Ascending aorta (tissue), 2 donors: Measurements from ENCODE around the gene SNAPIN. TPM values are rescaled to one million over a fixed set of nuclear protein-coding genes. Genes with fewer than 3 reads are reported as not detected.

Experiments
- DNase-seq, 2 donors: peaks; one replicate each; pipeline ENCODE4 v3.0.0-alpha.2; 2019; ENCODE audit warnings: low spot score in 2 of 2
- H3K27ac ChIP-seq, 2 donors: fragments of 200-600 bp; sonication (generic); one replicate each; pipeline ENCODE4 v1.5.1; 2016 to 2017; ENCODE audit warnings: mild to moderate bottlenecking in 1 of 2
- H3K27me3 ChIP-seq: fragments of 200-600 bp; sonication (generic); one replicate; pipeline ENCODE4 v1.5.1; 2017
- H3K36me3 ChIP-seq, 2 donors: fragments of 200-600 bp; sonication (generic); one replicate each; pipeline ENCODE4 v1.5.1; 2016
- H3K4me1 ChIP-seq, 2 donors: fragments of 200-600 bp; sonication (generic); one replicate each; pipeline ENCODE4 v1.5.1; 2016 to 2017; ENCODE audit warnings: mild to moderate bottlenecking in 1 of 2
- H3K4me3 ChIP-seq, 2 donors: fragments of 200-600 bp; sonication (generic); one replicate each; pipeline ENCODE4 v1.5.1; 2016 to 2017; ENCODE audit warnings: mild to moderate bottlenecking in 1 of 2
- H3K9me3 ChIP-seq, 2 donors: fragments of 200-600 bp; sonication (generic); one replicate each; pipeline ENCODE4 v1.5.1; 2016
- intact Hi-C: fragments of 100-400 bp; cut with DNase I; formaldehyde crosslinking; loops from one replicate; pipeline ENCODE4 v1.15.1; 2023
- total RNA-seq: library from RNA; depleted of rRNA; stranded (reverse); fragments of >200 nt; gene quantifications from one replicate; pipeline ENCODE4 v1.1.0, GENCODE V29; 2016
- TF ChIP-seq, protein P1 (sequence below), 3 experiments: fragments of 200-600 bp in 2 of 3; fragments of 450-650 bp in 1 of 3; sonication (generic) in 2 of 3; IDR thresholded peaks; one replicate each; pipeline ENCODE4 v1.5.1; 2016 to 2019; ENCODE audit warnings: antibody characterized with exemption in 3 of 3, mild to moderate bottlenecking in 1 of 3, moderate library complexity in 1 of 3

Gene SNAPIN
- total RNA-seq, 1 donor from 2014 or later, result 61.0 TPM

GRCh38 chr1:153626904-153627714, 31.4 kb upstream of the SNAPIN start, which contains the start of gene S100A13:
Gene S100A13 (minus strand): TSS chr1:153627505. CDS start chr1:153626472, 1,033 bp downstream.
- Histone ChIP-seq H3K27ac (peak within 1 kb of the TSS; percentile 87 to 94), H3K4me1 (peaks cover 3 to 34% of the 10 kb centered on the region in 2 donors), H3K4me3 (peak within 1 kb of the TSS; percentile 66 to 69), H3K27me3 (no peaks in the 10 kb centered on the region), H3K9me3 (no peaks in the 10 kb centered on the region), H3K36me3 (peaks cover 0 to 4% of the 10 kb centered on the region in 2 donors)
- TF ChIP-seq, protein P1, sequence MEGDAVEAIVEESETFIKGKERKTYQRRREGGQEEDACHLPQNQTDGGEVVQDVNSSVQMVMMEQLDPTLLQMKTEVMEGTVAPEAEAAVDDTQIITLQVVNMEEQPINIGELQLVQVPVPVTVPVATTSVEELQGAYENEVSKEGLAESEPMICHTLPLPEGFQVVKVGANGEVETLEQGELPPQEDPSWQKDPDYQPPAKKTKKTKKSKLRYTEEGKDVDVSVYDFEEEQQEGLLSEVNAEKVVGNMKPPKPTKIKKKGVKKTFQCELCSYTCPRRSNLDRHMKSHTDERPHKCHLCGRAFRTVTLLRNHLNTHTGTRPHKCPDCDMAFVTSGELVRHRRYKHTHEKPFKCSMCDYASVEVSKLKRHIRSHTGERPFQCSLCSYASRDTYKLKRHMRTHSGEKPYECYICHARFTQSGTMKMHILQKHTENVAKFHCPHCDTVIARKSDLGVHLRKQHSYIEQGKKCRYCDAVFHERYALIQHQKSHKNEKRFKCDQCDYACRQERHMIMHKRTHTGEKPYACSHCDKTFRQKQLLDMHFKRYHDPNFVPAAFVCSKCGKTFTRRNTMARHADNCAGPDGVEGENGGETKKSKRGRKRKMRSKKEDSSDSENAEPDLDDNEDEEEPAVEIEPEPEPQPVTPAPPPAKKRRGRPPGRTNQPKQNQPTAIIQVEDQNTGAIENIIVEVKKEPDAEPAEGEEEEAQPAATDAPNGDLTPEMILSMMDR (IDR thresholded peaks at IDR 0.05), result peak; percentile 50 to 72 (median 56)
- intact Hi-C loops, result loop anchor here (2.0 to 5.0 kb wide), 2 partner anchors 14 to 120 kb away; partner anchors contain the start of gene S100A16
- DNase-seq, result peak in 1 of 2 donors; percentile 84

DNA sequence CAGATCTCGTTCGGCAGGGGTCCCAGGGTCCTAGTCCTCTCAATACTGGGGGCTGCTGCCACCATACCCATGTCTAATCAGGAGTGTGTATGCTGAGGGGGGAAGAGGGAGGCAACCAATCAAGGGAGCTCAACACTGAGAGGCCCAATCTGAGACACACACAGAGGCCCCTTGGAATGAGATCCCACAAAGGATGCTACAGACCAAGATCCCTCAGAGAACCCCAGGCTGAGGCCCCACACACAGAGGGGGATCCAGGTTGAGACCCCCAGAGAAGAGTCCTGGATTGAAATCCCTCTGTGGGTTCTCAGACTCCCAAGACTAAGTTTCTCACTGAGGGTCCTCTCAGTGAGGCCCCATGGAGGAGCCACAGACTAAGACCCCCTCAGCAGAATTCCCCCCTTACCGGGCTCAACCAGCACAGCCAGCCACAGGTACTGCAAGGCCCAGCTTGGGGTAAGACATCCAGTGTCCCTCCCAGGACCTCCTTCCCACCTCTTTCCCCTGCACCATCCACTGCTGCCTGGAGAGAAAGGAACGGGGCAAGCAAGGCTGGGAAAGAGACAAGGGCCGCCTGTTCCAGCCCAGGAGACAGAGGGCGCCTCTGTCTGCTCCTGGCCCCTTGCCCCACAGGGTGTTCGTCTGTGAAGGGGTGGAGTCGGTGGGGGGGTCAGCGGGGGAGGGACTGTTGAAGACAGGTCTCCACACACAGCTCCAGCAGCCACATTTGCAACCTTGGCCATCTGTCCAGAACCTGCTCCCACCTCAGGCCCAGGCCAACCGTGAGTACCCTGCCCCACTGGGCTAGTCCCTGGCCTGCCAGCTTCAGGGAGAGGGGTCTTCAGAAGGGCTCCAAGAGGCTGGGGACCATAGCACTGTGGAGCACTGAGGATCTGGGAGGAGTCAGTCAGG, 30.5 kb upstream of the SNAPIN start, which contains the start of gene S100A1:
Gene S100A1, plus strand, starts transcription at position 720 of the 912 bp plus-strand sequence. CDS start 2,088 bp downstream, outside the sequence.
- TF ChIP-seq, protein P1 (IDR thresholded peaks at IDR 0.05), result peak in 2 of 3 experiments; percentile 0 to 3
- Histone ChIP-seq H3K27me3 (no peaks in the 10 kb centered on the region), H3K4me3 (peak within 1 kb of the TSS; percentile 66 to 69), H3K27ac (peak within 1 kb of the TSS; percentile 87 to 94), H3K4me1 (peaks cover 3 to 34% of the 10 kb centered on the region in 2 donors), H3K36me3 (peaks cover 0 to 4% of the 10 kb centered on the region in 2 donors), H3K9me3 (no peaks in the 10 kb centered on the region)
- intact Hi-C loops, result loop anchor here (2.0 to 5.0 kb wide), 2 partner anchors 15 to 121 kb away; partner anchors contain the start of gene S100A16
- no peak for DNase-seq

GRCh38 chr1:153628638-153629342, 29.7 kb upstream of the SNAPIN start:
- H3K4me1 ChIP-seq, result peaks cover 3 to 34% of the 10 kb centered on the region in 2 donors
- no peak overlapping the region for H3K4me3 ChIP-seq
- no peaks in the 10 kb centered on the region for H3K27me3 ChIP-seq
- TF ChIP-seq, protein P1 (IDR thresholded peaks at IDR 0.05), result no peak
- peaks cover 0 to 4% of the 10 kb centered on the region in 2 donors for H3K36me3 ChIP-seq
- peak in 1 of 2 donors; percentile 52 for DNase-seq
- H3K27ac ChIP-seq, result peak overlapping the region; percentile 87 to 94
- no peaks in the 10 kb centered on the region for H3K9me3 ChIP-seq
- intact Hi-C loops, result loop anchor here (5.0 kb wide), 1 partner anchor 121 kb away; no protein-coding TSS in a partner anchor

DNA sequence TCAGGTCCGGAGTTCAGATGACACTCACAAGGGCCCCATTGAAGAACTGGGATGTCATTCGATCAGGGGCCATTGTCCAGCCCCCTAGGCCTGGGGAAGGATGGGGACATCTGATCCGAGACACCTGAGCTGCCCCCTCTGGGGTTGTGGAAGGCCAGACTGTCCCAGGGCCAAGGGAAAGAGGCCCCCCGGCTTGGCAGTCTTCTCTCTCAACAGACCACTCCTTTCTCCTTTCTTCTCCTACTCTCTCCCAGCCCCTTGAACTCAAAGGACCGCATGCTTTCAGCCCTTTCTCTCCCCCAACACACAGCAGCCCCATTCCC, 29.2 kb upstream of the SNAPIN start:
- Histone ChIP-seq H3K27ac (peak overlapping the region; percentile 87 to 94), H3K36me3 (peaks cover 0 to 4% of the 10 kb centered on the region in 2 donors), H3K27me3 (no peaks in the 10 kb centered on the region), H3K4me3 (no peak overlapping the region), H3K4me1 (peaks cover 3 to 34% of the 10 kb centered on the region in 2 donors), H3K9me3 (no peaks in the 10 kb centered on the region)
- TF ChIP-seq, protein P1 (IDR thresholded peaks at IDR 0.05), result no peak
- intact Hi-C loops, result loop anchor here (5.0 kb wide), 1 partner anchor 122 kb away; no protein-coding TSS in a partner anchor
- no peak for DNase-seq
